IMR-90 (cell line): Measurements from ENCODE around the gene RGL1.

Experiments used
- BHLHE40 ChIP-seq: fragments of 150-350 bp; IDR thresholded peaks from 2 replicates; pipeline ENCODE4 v1.6.1; 2016; ENCODE audit warnings: mild to moderate bottlenecking, low read depth, low read length
- CHD1 ChIP-seq: IDR thresholded peaks from 2 replicates; pipeline ENCODE4 v1.6.1; 2012; ENCODE audit warnings: low read depth, low read length, improper control_type of control experiment
- MAFK ChIP-seq: IDR thresholded peaks from 2 replicates; pipeline ENCODE4 v1.6.1; 2012; ENCODE audit warnings: low read depth, low read length, improper control_type of control experiment
- MAZ ChIP-seq: IDR thresholded peaks from 2 replicates; pipeline ENCODE4 v1.6.1; 2012; ENCODE audit warnings: low read depth, mild to moderate bottlenecking, low read length, improper control_type of control experiment, moderate library complexity, borderline replicate concordance
- MXI1 ChIP-seq: IDR thresholded peaks from 2 replicates; pipeline ENCODE4 v1.6.1; 2012; ENCODE audit warnings: low read depth, mild to moderate bottlenecking, low read length, moderate library complexity, borderline replicate concordance
- NFE2L2 ChIP-seq: fragments of 150-350 bp; IDR thresholded peaks from 2 replicates; pipeline ENCODE4 v1.6.1; 2016; ENCODE audit warnings: low read depth, mild to moderate bottlenecking, low read length
- POLR2A ChIP-seq: IDR thresholded peaks from 2 replicates; pipeline ENCODE4 v1.6.1; 2012; ENCODE audit warnings: mild to moderate bottlenecking, low read depth, low read length
- RAD21 ChIP-seq: IDR thresholded peaks from 2 replicates; pipeline ENCODE4 v1.6.1; 2012; ENCODE audit warnings: low read length, improper control_type of control experiment
- RCOR1 ChIP-seq: IDR thresholded peaks from 2 replicates; pipeline ENCODE4 v1.6.1; 2012; ENCODE audit warnings: mild to moderate bottlenecking, low read length, improper control_type of control experiment; ENCODE audit not compliant: insufficient replicate concordance
- RFX5 ChIP-seq: IDR thresholded peaks from 2 replicates; pipeline ENCODE4 v1.8.0; 2012; ENCODE audit warnings: low read depth, mild to moderate bottlenecking, low read length, moderate library complexity
- TF ChIP-seq, protein P1 (sequence below): conservative IDR thresholded peaks from 2 replicates; pipeline ENCODE4 v1.5.1; 2012; ENCODE audit warnings: mild to moderate bottlenecking, low read depth, low read length, improper control_type of control experiment
- TF ChIP-seq, protein P2 (sequence below): fragments of 150-350 bp; IDR thresholded peaks from 2 replicates; pipeline ENCODE4 v1.6.1; 2017; ENCODE audit warnings: mild to moderate bottlenecking, antibody characterized with exemption, low read length, low read depth
- TF ChIP-seq, protein P3 (sequence below): fragments of 150-350 bp; IDR thresholded peaks from 2 replicates; pipeline ENCODE4 v1.6.1; 2016; ENCODE audit warnings: low read depth, mild to moderate bottlenecking, low read length, moderate library complexity, borderline replicate concordance

DNA sequence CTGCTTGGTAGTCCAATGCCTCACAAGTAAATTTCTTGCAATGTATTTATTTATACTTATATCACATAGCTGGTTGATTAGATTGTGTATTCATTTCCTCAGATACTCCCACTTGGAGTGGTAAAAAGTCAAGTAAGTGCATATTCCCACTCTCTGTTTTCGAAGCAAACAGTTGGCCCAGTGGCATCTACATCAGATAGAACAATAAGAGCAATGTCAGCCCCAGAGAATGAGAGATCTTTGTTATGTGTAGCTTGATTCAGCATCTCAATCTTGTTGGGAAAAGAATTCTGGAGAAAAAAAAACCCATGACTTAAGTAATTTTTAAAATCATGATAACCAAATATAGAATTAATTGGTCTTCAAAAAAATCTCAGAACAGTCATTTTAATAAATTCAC is 25.5 kb downstream of the RGL1 start:
- TF ChIP-seq MAZ, result no peak
- TF ChIP-seq, protein P1, sequence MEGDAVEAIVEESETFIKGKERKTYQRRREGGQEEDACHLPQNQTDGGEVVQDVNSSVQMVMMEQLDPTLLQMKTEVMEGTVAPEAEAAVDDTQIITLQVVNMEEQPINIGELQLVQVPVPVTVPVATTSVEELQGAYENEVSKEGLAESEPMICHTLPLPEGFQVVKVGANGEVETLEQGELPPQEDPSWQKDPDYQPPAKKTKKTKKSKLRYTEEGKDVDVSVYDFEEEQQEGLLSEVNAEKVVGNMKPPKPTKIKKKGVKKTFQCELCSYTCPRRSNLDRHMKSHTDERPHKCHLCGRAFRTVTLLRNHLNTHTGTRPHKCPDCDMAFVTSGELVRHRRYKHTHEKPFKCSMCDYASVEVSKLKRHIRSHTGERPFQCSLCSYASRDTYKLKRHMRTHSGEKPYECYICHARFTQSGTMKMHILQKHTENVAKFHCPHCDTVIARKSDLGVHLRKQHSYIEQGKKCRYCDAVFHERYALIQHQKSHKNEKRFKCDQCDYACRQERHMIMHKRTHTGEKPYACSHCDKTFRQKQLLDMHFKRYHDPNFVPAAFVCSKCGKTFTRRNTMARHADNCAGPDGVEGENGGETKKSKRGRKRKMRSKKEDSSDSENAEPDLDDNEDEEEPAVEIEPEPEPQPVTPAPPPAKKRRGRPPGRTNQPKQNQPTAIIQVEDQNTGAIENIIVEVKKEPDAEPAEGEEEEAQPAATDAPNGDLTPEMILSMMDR, result no peak
- TF ChIP-seq RAD21, result no peak
- TF ChIP-seq, protein P2, sequence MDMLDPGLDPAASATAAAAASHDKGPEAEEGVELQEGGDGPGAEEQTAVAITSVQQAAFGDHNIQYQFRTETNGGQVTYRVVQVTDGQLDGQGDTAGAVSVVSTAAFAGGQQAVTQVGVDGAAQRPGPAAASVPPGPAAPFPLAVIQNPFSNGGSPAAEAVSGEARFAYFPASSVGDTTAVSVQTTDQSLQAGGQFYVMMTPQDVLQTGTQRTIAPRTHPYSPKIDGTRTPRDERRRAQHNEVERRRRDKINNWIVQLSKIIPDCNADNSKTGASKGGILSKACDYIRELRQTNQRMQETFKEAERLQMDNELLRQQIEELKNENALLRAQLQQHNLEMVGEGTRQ, result no peak
- TF ChIP-seq, protein P3, sequence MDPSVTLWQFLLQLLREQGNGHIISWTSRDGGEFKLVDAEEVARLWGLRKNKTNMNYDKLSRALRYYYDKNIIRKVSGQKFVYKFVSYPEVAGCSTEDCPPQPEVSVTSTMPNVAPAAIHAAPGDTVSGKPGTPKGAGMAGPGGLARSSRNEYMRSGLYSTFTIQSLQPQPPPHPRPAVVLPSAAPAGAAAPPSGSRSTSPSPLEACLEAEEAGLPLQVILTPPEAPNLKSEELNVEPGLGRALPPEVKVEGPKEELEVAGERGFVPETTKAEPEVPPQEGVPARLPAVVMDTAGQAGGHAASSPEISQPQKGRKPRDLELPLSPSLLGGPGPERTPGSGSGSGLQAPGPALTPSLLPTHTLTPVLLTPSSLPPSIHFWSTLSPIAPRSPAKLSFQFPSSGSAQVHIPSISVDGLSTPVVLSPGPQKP, result no peak
- no peak for TF ChIP-seq POLR2A
- TF ChIP-seq RCOR1, result no peak
- no peak for TF ChIP-seq BHLHE40
- TF ChIP-seq RFX5, result no peak
- TF ChIP-seq MXI1, result no peak
- TF ChIP-seq NFE2L2, result no peak
- no peak for TF ChIP-seq MAFK
- no peak for TF ChIP-seq CHD1
